OCI-LY7 (cell line): Measurements from ENCODE around the gene CCDC182.

ENCODE experiments used
- CTCF ChIP-seq: fragments of 200-600 bp; sonication (generic); conservative IDR thresholded peaks from 2 replicates; pipeline ENCODE4 v1.5.1; 2014; ENCODE audit warnings: mild to moderate bottlenecking, antibody characterized with exemption, low read length, moderate library complexity, mixed read lengths
- EZH2phosphoT487 ChIP-seq: fragments of 200-600 bp; sonication (generic); IDR thresholded peaks from 2 replicates; pipeline ENCODE4 v1.6.1; 2018; ENCODE audit warnings: low read depth, borderline replicate concordance, mild to moderate bottlenecking, mixed run types, antibody characterized with exemption, low read length, moderate library complexity, mixed read lengths

GRCh38 chr17:57714665-57715180, 30.4 kb downstream of the CCDC182 start:
- TF ChIP-seq CTCF = no peak
- TF ChIP-seq EZH2phosphoT487 = no peak
